ENCODE results near the gene FXYD3.

- TF ChIP-seq POLR2A (IDR thresholded peaks at IDR 0.05) (no peak), CTCF (IDR thresholded peaks at IDR 0.05) (no peak), EP300 (IDR thresholded peaks at IDR 0.05) (no peak)
Measured at GRCh38 chr19:35122687-35123551, 7.3 kb downstream of the FXYD3 start.
